GM12878 (cell line): ENCODE measurements around the gene SLC25A13. TPM values are rescaled to one million over a fixed set of nuclear protein-coding genes. Genes with fewer than 3 reads are reported as not detected.

Experiments used
- ATAC-seq: fragments of 200-7000 bp; cut with Tn5 transposase; 3 replicates; pipeline ENCODE4 v1.9.1; 2020; ENCODE audit warnings: mild to moderate bottlenecking, moderate library complexity
- BruUV-seq: library from RNA; stranded (reverse); fragments of 400-500 nt; replicated peaks from 2 replicates; lab custom pipeline; 2021; lab: Mats Ljungman, UMichigan
- CTCF ChIA-PET: fragments of 300-600 bp; sonication (Branson Sonifier 250); formaldehyde crosslinking; extraction: SDS; loops from one replicate; lab custom pipeline; 2021; ENCODE audit warnings: inconsistent platforms; lab: Yijun Ruan, JAX
- POLR2A ChIA-PET: fragments of 350-600 bp; formaldehyde crosslinking; extraction: SDS; loops from one replicate; lab custom pipeline; 2021; ENCODE audit warnings: inconsistent platforms; lab: Charles Lee
- RAD21 ChIA-PET: fragments of 300-600 bp; sonication (Branson Sonifier 250); formaldehyde crosslinking; loops from one replicate; lab custom pipeline; 2023; ENCODE audit warnings: antibody characterized with exemption; ENCODE audit not compliant: unreplicated experiment; lab: Charles Lee
- SMC1A ChIA-PET: fragments of 300-600 bp; sonication (Branson Sonifier 250); formaldehyde crosslinking; loops from one replicate; lab custom pipeline; 2023; ENCODE audit not compliant: unreplicated experiment, uncharacterized antibody; lab: Charles Lee
- DNase-seq: peaks from one replicate; pipeline ENCODE4 v3.0.0-alpha.2; 2011; ENCODE audit warnings: low read depth, low spot score
- FAIRE-seq: peaks from 3 replicates; lab custom pipeline; 2011; peaks lifted over from hg19 to GRCh38; lab: Jason Lieb, UNC
- H2AFZ ChIP-seq: 2 replicates; pipeline ENCODE4 v1.6.0; 2011; ENCODE audit warnings: low read depth, low read length, control low read depth; ENCODE audit not compliant: control insufficient read depth
- H3K27ac ChIP-seq: 2 replicates; pipeline ENCODE4 v1.5.1; 2011; ENCODE audit warnings: control low read depth; ENCODE audit not compliant: control insufficient read depth, insufficient read depth
- H3K27me3 ChIP-seq, 2 experiments: replicated peaks in 1 of 2; 2 replicates each; pipeline versions ENCODE4 v1.6.0 to v1.6.1; 2011; ENCODE audit warnings: low read length in 1 of 2; ENCODE audit not compliant: control insufficient read depth in 2 of 2, insufficient read depth in 2 of 2
- H3K36me3 ChIP-seq, 2 experiments: 2 replicates each; pipeline ENCODE4 v1.5.1; 2011; ENCODE audit warnings: low read length in 1 of 2; ENCODE audit not compliant: control insufficient read depth in 2 of 2, insufficient read depth in 2 of 2
- H3K4me1 ChIP-seq: 2 replicates; pipeline ENCODE4 v1.6.1; 2011; ENCODE audit warnings: mild to moderate bottlenecking, low read length, moderate library complexity, mixed read lengths; ENCODE audit not compliant: control insufficient read depth, insufficient read depth
- H3K4me2 ChIP-seq: 2 replicates; pipeline ENCODE4 v1.6.0; 2011; ENCODE audit warnings: control low read depth; ENCODE audit not compliant: control insufficient read depth, insufficient read depth
- H3K4me3 ChIP-seq: fragments of 200-600 bp; sonication (generic); 2 replicates; pipeline ENCODE4 v1.5.1; 2016
- H3K79me2 ChIP-seq: 2 replicates; pipeline ENCODE4 v1.6.0; 2011; ENCODE audit warnings: low read length; ENCODE audit not compliant: control insufficient read depth, insufficient read depth
- H3K9ac ChIP-seq: 2 replicates; pipeline ENCODE4 v1.8.0; 2011; ENCODE audit warnings: low read length, control low read depth, mixed read lengths; ENCODE audit not compliant: control insufficient read depth, insufficient read depth
- H3K9me3 ChIP-seq: replicated peaks from 3 replicates; pipeline ENCODE4 v1.5.1; 2011; ENCODE audit warnings: mild to moderate bottlenecking, low read length; ENCODE audit not compliant: control insufficient read depth, insufficient read depth
- H4K20me1 ChIP-seq: 2 replicates; pipeline ENCODE4 v1.6.0; 2011; ENCODE audit not compliant: control insufficient read depth, insufficient read depth
- BRCA1 ChIP-seq: IDR thresholded peaks from 2 replicates; pipeline ENCODE4 v1.6.1; 2011; ENCODE audit warnings: low read depth, low read length, improper control_type of control experiment
- CBX5 ChIP-seq: sonication (generic); IDR thresholded peaks from 2 replicates; pipeline ENCODE4 v1.6.1; 2016; ENCODE audit warnings: low read depth, moderate library complexity, mild to moderate bottlenecking, inconsistent platforms
- CTCF ChIP-seq, 3 experiments: IDR thresholded peaks in 2 of 3; conservative IDR thresholded peaks in 1 of 3; 2 replicates each; pipeline ENCODE4 v1.5.1; 2011; ENCODE audit warnings: low read depth in 3 of 3, low read length in 3 of 3, mild to moderate bottlenecking in 3 of 3, control low read depth in 2 of 3, moderate library complexity in 2 of 3, inconsistent platforms in 1 of 3, mixed read lengths in 1 of 3; ENCODE audit not compliant: control insufficient read depth in 2 of 3, insufficient read depth in 1 of 3; ENCODE audit errors: extremely low read depth in 1 of 3
- CUX1 ChIP-seq: IDR thresholded peaks from 2 replicates; pipeline ENCODE4 v1.6.1; 2012; ENCODE audit warnings: improper control_type of control experiment, low read depth, low read length; ENCODE audit not compliant: insufficient replicate concordance
- EZH2 ChIP-seq: IDR thresholded peaks from 2 replicates; pipeline ENCODE4 v1.6.1; 2012; ENCODE audit warnings: low read depth, mild to moderate bottlenecking, control low read depth, inconsistent platforms, low read length, borderline replicate concordance; ENCODE audit not compliant: control insufficient read depth
- NKRF ChIP-seq: fragments of 450-650 bp; conservative IDR thresholded peaks from 2 replicates; pipeline ENCODE4 v1.6.1; 2017; ENCODE audit warnings: mild to moderate bottlenecking, moderate library complexity
- RFX5 ChIP-seq: IDR thresholded peaks from 2 replicates; pipeline ENCODE4 v1.6.1; 2011; ENCODE audit warnings: low read depth, low read length, improper control_type of control experiment
- SMC3 ChIP-seq: IDR thresholded peaks from 2 replicates; pipeline ENCODE4 v1.6.1; 2011; ENCODE audit warnings: low read length, improper control_type of control experiment, borderline replicate concordance
- ZSCAN29 ChIP-seq: fragments of 450-650 bp; IDR thresholded peaks from 2 replicates; pipeline ENCODE4 v1.6.1; 2017; ENCODE audit warnings: mild to moderate bottlenecking, moderate library complexity
- ZZZ3 ChIP-seq: IDR thresholded peaks from 2 replicates; pipeline ENCODE4 v1.6.1; 2011; ENCODE audit warnings: low read depth; ENCODE audit not compliant: control insufficient read depth, insufficient read length
- WGBS: methylation state at CpG from one replicate; pipeline ENCODE4 v1.1.6; 2016; ENCODE audit warnings: low lambda C conversion rate; ENCODE audit not compliant: insufficient replicate concordance, insufficient coverage; ENCODE audit errors: missing lambda C conversion rate; 5-methylcytosine and 5-hydroxymethylcytosine counted together
- in situ Hi-C: fragments of 300-500 bp; cut with MboI; formaldehyde crosslinking; loops from 9 replicates; pipeline ENCODE4 v1.14.3; 2018; ENCODE audit warnings: mixed read lengths
- intact Hi-C: fragments of 100-400 bp; cut with micrococcal nuclease; formaldehyde crosslinking; loops from one replicate; pipeline ENCODE4 v1.14.2; 2022; ENCODE audit not compliant: unreplicated experiment
- polyA plus RNA-seq, 11 experiments: library from polyadenylated mRNA; depleted of rRNA in 4 of 11; unstranded in 6 of 11; stranded (reverse) in 5 of 11; fragments of >200 nt; fragmentation: Nextera tagmentation in 4 of 11; fragmentation: Illumina TruSeq in 1 of 11; extraction: Ambion mirVana in 4 of 11; extraction: Trizol in 1 of 11; gene quantifications; 1 replicate in 1 of 11; 2 replicates in 10 of 11; pipeline versions ENCODE4 v1.2.1 to v1.2.3, GENCODE V29; 2011 to 2016; ENCODE audit warnings: inconsistent platforms in 2 of 11, missing spikeins in 2 of 11, low read depth in 1 of 11
- total RNA-seq, 4 experiments: library from RNA; depleted of rRNA in 3 of 4; stranded (reverse); fragments of >200 nt in 3 of 4; fragmentation: Illumina TruSeq in 1 of 4; extraction: Trizol in 1 of 4; gene quantifications; 2 replicates each; pipeline versions ENCODE4 v1.2.1 to v1.2.3, GENCODE V29; 2013 to 2021

Gene SLC25A13
- total and polyA plus RNA-seq, 10 of the 15 experiments (the other 5 are each of a cell fraction or from before 2014, with no cell fraction given) = 7.0 to 24.7 (median 18.6) TPM

- Histone ChIP-seq H3K9me3 (no peaks in the 10 kb centered on the region), H3K4me1 (no peaks in the 10 kb centered on the region), H3K27ac (no peak overlapping the region), H4K20me1 (no peaks in the 10 kb centered on the region), H3K4me2 (peak overlapping the region; percentile 53), H3K27me3 (peaks cover 3 to 11% of the 10 kb centered on the region in 2 experiments; a peak in 3 of 4 replicates), H3K79me2 (no peaks in the 10 kb centered on the region), H3K4me3 (peak overlapping the region; percentile 7; the same call in 1 of the 2 replicates), H3K36me3 (no peaks in the 10 kb centered on the region), H2AFZ (peak overlapping the region; percentile 26), H3K9ac (no peak overlapping the region)
- under 1% methylated on average over 41 of the region's 47 CpGs for WGBS
- in situ Hi-C loops = no loop called here
- BruUV-seq = no TSS peak
- peak; percentile 59 for FAIRE-seq
- POLR2A ChIA-PET = no interaction called here
- no peak for DNase-seq
- CTCF ChIA-PET = interaction anchor here (0.7 to 5.1 kb wide), 8 partner anchors 36 to 989 kb away, joined by 3 to 31 read pairs (median 3); no protein-coding TSS in a partner anchor
- intact Hi-C loops = loop anchor here (1.0 to 5.0 kb wide), 2 partner anchors 158 to 952 kb away; no protein-coding TSS in a partner anchor
- ATAC-seq = peak; percentile 96
- SMC1A ChIA-PET = interaction anchor here (0.6 to 0.9 kb wide), 3 partner anchors 464 to 953 kb away, joined by 3 to 4 read pairs (median 3); no protein-coding TSS in a partner anchor
- RAD21 ChIA-PET = interaction anchor here (0.6 to 1.2 kb wide), 3 partner anchors 16 to 952 kb away, joined by 3 to 12 read pairs (median 4); no protein-coding TSS in a partner anchor
- TF ChIP-seq CBX5 (no peak), BRCA1 (no peak), CTCF (IDR thresholded peaks at IDR 0.05 in 2 of 3, conservative IDR thresholded peaks at IDR 0.05 in 1 of 3; ENCODE audit: control insufficient read depth in 2 of 3, extremely low read depth in 1 of 3, insufficient read depth in 1 of 3, low read depth in 3 of 3, low read length in 3 of 3) (peak; percentile 74 to 80 (median 77)), RFX5 (no peak), NKRF (no peak), EZH2 (0 out of 2 replicates have a peak, but pooled peaks have one; percentile 7), ZSCAN29 (no peak), ZZZ3 (no peak), SMC3 (peak; percentile 80), CUX1 (no peak)
These were observed 246.2 kb downstream of the SLC25A13 start for GRCh38 chr7:96075510-96076349.
